BJ (cell line): ENCODE measurements around the gene ZNF283. TPM values are rescaled to one million over a fixed set of nuclear protein-coding genes. Genes with fewer than 3 reads are reported as not detected.
"Not testable (repeated sequence)": the region's sequence is repeated elsewhere in the genome, so short reads cannot be mapped to it uniquely, and the experiment has no call there.

Experiments used
- CTCF ChIA-PET: fragments of 350-600 bp; formaldehyde crosslinking; extraction: SDS; loops from one replicate; lab custom pipeline; 2021; ENCODE audit warnings: antibody characterized with exemption, inconsistent platforms; lab: Yijun Ruan, JAX
- POLR2A ChIA-PET: fragments of 300-600 bp; sonication (Branson Sonifier 250); formaldehyde crosslinking; extraction: SDS; loops from one replicate; lab custom pipeline; 2021; ENCODE audit warnings: antibody characterized with exemption; lab: Charles Lee
- DNase-seq: peaks from one replicate; pipeline ENCODE4 v3.0.0-alpha.2; 2011; ENCODE audit warnings: low read depth
- H3K27me3 ChIP-seq: 2 replicates; pipeline ENCODE4 v1.6.0; 2011; ENCODE audit warnings: low read length; ENCODE audit not compliant: control insufficient read depth, insufficient read depth
- H3K36me3 ChIP-seq: 2 replicates; pipeline ENCODE4 v1.5.1; 2011; ENCODE audit warnings: low read length; ENCODE audit not compliant: control insufficient read depth, insufficient read depth
- H3K4me3 ChIP-seq: 2 replicates; pipeline ENCODE4 v1.5.1; 2011; ENCODE audit warnings: low read depth, mild to moderate bottlenecking, control low read depth, low read length
- CTCF ChIP-seq: IDR thresholded peaks from 2 replicates; pipeline ENCODE4 v1.5.1; 2011; ENCODE audit warnings: low read depth, mild to moderate bottlenecking, control low read depth, inconsistent platforms, low read length, moderate library complexity; ENCODE audit not compliant: insufficient read depth
- polyA plus RNA-seq: library from polyadenylated mRNA; depleted of rRNA; stranded (reverse); fragments of >200 nt; gene quantifications from 2 replicates; pipeline ENCODE4 v1.2.3, GENCODE V29; 2011

The ZNF283 gene
- polyA plus RNA-seq, 1 experiment, result 3.0 TPM

GRCh38 chr19:43814663-43815352 lies 12.3 kb upstream of the ZNF283 start:
- no peaks in the 10 kb centered on the region for H3K36me3 ChIP-seq
- ChIA-PET CTCF (no interaction called here), POLR2A (interaction anchor here (0.6 kb wide), 1 partner anchor 170 kb away, joined by 4 read pairs; no protein-coding TSS in a partner anchor)
- TF ChIP-seq CTCF, result no peak
- DNase-seq, result no peak
- no peak overlapping the region for H3K4me3 ChIP-seq
- no peaks in the 10 kb centered on the region for H3K27me3 ChIP-seq

DNA sequence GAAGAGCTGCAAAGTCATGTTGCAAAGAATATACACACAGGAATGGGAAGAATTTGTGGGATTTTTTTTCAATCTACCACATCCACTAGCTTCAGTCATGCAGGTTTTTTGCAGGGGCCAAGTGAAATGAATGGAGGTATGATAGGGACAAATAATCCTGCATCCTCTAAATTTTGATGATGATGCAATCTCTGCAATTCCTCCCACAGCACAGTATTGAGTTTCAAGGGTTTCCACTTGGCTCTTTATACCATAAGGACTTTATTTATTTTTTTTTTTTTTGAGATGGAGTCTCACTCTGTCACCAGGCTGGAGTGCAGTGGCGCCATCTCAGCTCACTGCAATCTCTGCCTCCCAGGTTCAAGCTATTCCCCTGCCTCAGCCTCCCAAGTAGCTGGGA lies 9.7 kb upstream of the ZNF283 start:
- H3K27me3 ChIP-seq, H3K36me3 ChIP-seq, H3K4me3 ChIP-seq, DNase-seq, POLR2A ChIA-PET: not testable (repeated sequence)
- CTCF ChIA-PET, result interaction anchor here (1.1 to 1.8 kb wide), 2 partner anchors 9 to 74 kb away, joined by 3 to 5 read pairs; partner anchors contain the start of gene ZNF283

DNA sequence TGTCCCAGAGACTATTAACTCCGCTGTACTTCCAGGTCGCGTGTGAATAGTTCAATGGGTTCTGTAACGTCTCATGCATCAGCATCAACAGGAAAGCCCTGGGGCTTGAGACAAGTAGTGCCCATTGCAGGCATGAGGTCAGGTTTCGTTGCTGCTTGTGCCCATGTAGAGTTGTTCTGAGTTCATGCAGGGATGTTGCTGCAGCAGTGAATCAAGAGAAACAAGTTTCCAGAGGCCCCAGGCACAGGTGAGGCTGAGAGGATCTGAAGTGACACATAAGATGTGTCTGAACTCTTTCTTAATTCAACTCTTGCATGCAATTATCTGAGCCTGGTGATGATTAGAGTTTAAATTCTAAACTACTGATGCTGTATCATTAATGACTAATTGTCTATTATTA lies 8.6 kb upstream of the ZNF283 start:
- ChIA-PET POLR2A (no interaction called here), CTCF (no interaction called here)
- Histone ChIP-seq H3K27me3 (no peaks in the 10 kb centered on the region), H3K36me3 (no peaks in the 10 kb centered on the region), H3K4me3 (no peak overlapping the region)
- no peak for TF ChIP-seq CTCF
- no peak for DNase-seq

GRCh38 chr19:43820098-43820883 lies 6.8 kb upstream of the ZNF283 start:
- Histone ChIP-seq H3K4me3 (peak overlapping the region; percentile 46), H3K36me3 (no peaks in the 10 kb centered on the region), H3K27me3 (no peaks in the 10 kb centered on the region)
- DNase-seq, result no peak
- no peak for TF ChIP-seq CTCF
- CTCF ChIA-PET, result no interaction called here
- POLR2A ChIA-PET, result no interaction called here

- no peak for TF ChIP-seq CTCF
- ChIA-PET CTCF (no interaction called here), POLR2A (no interaction called here)
- Histone ChIP-seq H3K36me3 (no peaks in the 10 kb centered on the region), H3K27me3 (no peaks in the 10 kb centered on the region), H3K4me3 (peak overlapping the region; percentile 46)
- DNase-seq, result no peak
These were observed 6.3 kb upstream of the ZNF283 start for GRCh38 chr19:43820884-43821215.

DNA sequence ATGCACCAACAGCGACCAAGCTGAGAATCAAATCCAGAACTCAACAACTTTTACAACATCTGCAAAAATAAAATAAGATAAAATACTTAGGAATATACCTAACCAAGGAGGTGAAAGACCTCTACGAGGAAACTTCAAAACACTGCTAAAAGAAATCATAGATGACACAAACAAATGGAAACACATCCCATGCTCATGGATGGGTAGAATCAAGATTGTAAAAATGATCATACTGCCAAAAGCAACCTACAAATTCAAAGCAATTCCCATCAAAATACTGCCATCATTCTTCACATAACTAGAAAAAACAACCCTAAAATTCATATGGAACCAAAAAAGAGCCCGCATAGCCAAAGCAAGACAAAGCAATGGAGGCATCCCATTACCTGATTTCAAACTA lies 3.3 kb upstream of the ZNF283 start:
- H3K36me3 ChIP-seq, CTCF ChIA-PET, DNase-seq, H3K27me3 ChIP-seq, H3K4me3 ChIP-seq, POLR2A ChIA-PET: not testable (repeated sequence)

DNA sequence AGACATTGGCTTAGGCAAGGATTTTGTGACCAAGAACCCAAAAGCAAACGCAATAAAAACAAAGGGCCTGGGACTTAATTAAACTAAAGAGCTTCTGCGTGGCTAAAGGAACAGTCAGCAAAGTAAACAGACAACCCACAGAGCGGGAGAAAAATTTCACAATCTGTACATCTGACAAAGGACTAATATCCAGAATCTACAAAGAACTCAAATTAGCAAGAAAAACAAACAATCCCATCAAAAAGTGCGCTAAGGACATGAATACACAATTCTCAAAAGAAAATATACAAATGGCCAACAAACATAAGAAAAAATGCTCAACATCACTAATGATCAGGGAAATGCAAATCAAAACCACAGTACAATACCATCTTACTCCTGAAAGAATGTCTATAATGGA lies 2.5 kb upstream of the ZNF283 start:
- H3K4me3 ChIP-seq, H3K36me3 ChIP-seq, DNase-seq, CTCF ChIA-PET, POLR2A ChIA-PET, H3K27me3 ChIP-seq: not testable (repeated sequence)
